IgD-negative memory B cell (primary cell): ENCODE data around the gene COA7. TPM values are rescaled to one million over a fixed set of nuclear protein-coding genes. Genes with fewer than 3 reads are reported as not detected.

Experiments
- H3K27ac Mint-ChIP-seq, 3 donors: one replicate each; pipeline ENCODE4 v1.8.0; 2020 to 2022; ENCODE audit warnings: mild to moderate bottlenecking in 3 of 3, mixed read lengths in 3 of 3, moderate library complexity in 1 of 3
- H3K27me3 Mint-ChIP-seq: one replicate; pipeline ENCODE4 v1.8.0; 2021; ENCODE audit warnings: mixed read lengths
- H3K36me3 Mint-ChIP-seq: one replicate; pipeline ENCODE4 v1.8.0; 2020; ENCODE audit warnings: mild to moderate bottlenecking, mixed read lengths
- H3K4me1 Mint-ChIP-seq, 3 donors: one replicate each; pipeline ENCODE4 v1.8.0; 2020 to 2022; ENCODE audit warnings: mixed read lengths in 3 of 3, mild to moderate bottlenecking in 1 of 3
- H3K4me3 Mint-ChIP-seq, 4 donors: one replicate each; pipeline ENCODE4 v1.8.0; 2020 to 2022; ENCODE audit warnings: mild to moderate bottlenecking in 4 of 4, mixed read lengths in 4 of 4, moderate library complexity in 3 of 4
- H3K9me3 Mint-ChIP-seq, 3 donors: one replicate each; pipeline ENCODE4 v1.8.0; 2020 to 2021; ENCODE audit warnings: mixed read lengths in 3 of 3, mild to moderate bottlenecking in 1 of 3
- polyA plus RNA-seq: library from polyadenylated mRNA; unstranded; fragments of 300-500 nt; fragmentation: Illumina TruSeq; gene quantifications from one replicate; pipeline ENCODE4 v1.2.3, GENCODE V29; 2021

COA7 gene
- polyA plus RNA-seq, 1 donor from 2014 or later: 7.2 TPM

GRCh38 chr1:52668711-52669110, 29.4 kb downstream of the COA7 start:
- peaks cover 4% of the 10 kb centered on the region for H3K36me3 Mint-ChIP-seq

DNA sequence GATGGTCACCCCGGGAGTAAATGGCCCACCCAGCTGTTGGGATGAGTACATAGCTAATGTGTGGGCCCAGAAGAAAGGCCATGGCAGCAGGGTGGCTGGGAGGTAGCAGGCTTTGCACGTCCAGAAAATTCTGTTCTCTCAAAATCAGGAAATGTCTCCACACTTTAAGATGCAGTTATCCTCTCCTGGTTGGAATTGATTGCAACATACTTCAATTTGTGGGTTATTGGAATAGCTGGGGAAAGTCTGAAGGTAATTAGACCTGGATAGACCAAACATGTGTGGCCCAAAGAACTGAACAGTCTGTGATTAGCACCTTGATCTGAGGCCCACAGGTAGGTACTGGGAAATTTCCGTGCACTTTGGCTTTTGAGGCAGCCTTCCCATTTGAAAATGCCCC, 30.2 kb downstream of the COA7 start:
- H3K27ac Mint-ChIP-seq: no peak overlapping the region
- peaks cover 4% of the 10 kb centered on the region for H3K36me3 Mint-ChIP-seq
- H3K4me1 Mint-ChIP-seq: peaks cover 0 to 10% (median 9%) of the 10 kb centered on the region in 3 donors
- no peak overlapping the region for H3K4me3 Mint-ChIP-seq
- H3K9me3 Mint-ChIP-seq: no peaks in the 10 kb centered on the region
- no peaks in the 10 kb centered on the region for H3K27me3 Mint-ChIP-seq

More at GRCh38 chr1:52668711-52669110, 29.4 kb downstream of the COA7 start:
- no peak overlapping the region for H3K4me3 Mint-ChIP-seq
- H3K4me1 Mint-ChIP-seq: peaks cover 0 to 9% (median 9%) of the 10 kb centered on the region in 3 donors
- peak overlapping the region in 1 of 3 donors; percentile 59 for H3K27ac Mint-ChIP-seq
- H3K27me3 Mint-ChIP-seq: no peaks in the 10 kb centered on the region
- no peaks in the 10 kb centered on the region for H3K9me3 Mint-ChIP-seq

GRCh38 chr1:52667290-52667689, 30.9 kb downstream of the COA7 start:
- peaks cover 4% of the 10 kb centered on the region for H3K36me3 Mint-ChIP-seq
- no peaks in the 10 kb centered on the region for H3K9me3 Mint-ChIP-seq
- H3K27me3 Mint-ChIP-seq: no peaks in the 10 kb centered on the region
- H3K27ac Mint-ChIP-seq: peak overlapping the region in 1 of 3 donors; percentile 59
- H3K4me3 Mint-ChIP-seq: peak overlapping the region in 1 of 4 donors; percentile 23
- H3K4me1 Mint-ChIP-seq: peaks cover 0 to 10% (median 9%) of the 10 kb centered on the region in 3 donors

- Mint-ChIP-seq H3K4me1 (peaks cover 0 to 14% (median 9%) of the 10 kb centered on the region in 3 donors), H3K9me3 (no peaks in the 10 kb centered on the region), H3K27ac (peak overlapping the region in 2 of 3 donors; percentile 45 to 67), H3K36me3 (peaks cover 4% of the 10 kb centered on the region), H3K4me3 (no peak overlapping the region), H3K27me3 (no peaks in the 10 kb centered on the region)
These were observed 32.9 kb downstream of the COA7 start for GRCh38 chr1:52665006-52665941.

GRCh38 chr1:52663716-52664115, 34.4 kb downstream of the COA7 start:
- Mint-ChIP-seq H3K36me3 (peaks cover 1% of the 10 kb centered on the region), H3K27ac (no peak overlapping the region), H3K4me3 (no peak overlapping the region), H3K4me1 (peaks cover 8 to 14% (median 13%) of the 10 kb centered on the region in 3 donors), H3K27me3 (no peaks in the 10 kb centered on the region), H3K9me3 (no peaks in the 10 kb centered on the region)

- Mint-ChIP-seq H3K36me3 (peaks cover 1% of the 10 kb centered on the region), H3K4me1 (peaks cover 8 to 14% (median 13%) of the 10 kb centered on the region in 3 donors), H3K27me3 (no peaks in the 10 kb centered on the region), H3K9me3 (no peaks in the 10 kb centered on the region), H3K27ac (peak overlapping the region in 1 of 3 donors; percentile 82), H3K4me3 (no peak overlapping the region)
These were observed 35.4 kb downstream of the COA7 start for GRCh38 chr1:52662645-52663313.

GRCh38 chr1:52660807-52661206, 37.3 kb downstream of the COA7 start:
- Mint-ChIP-seq H3K36me3 (peaks cover 8% of the 10 kb centered on the region), H3K27me3 (no peaks in the 10 kb centered on the region), H3K4me1 (peaks cover 7 to 15% (median 13%) of the 10 kb centered on the region in 3 donors), H3K9me3 (no peaks in the 10 kb centered on the region), H3K27ac (peak overlapping the region; percentile 45 to 77 (median 48)), H3K4me3 (no peak overlapping the region)

DNA sequence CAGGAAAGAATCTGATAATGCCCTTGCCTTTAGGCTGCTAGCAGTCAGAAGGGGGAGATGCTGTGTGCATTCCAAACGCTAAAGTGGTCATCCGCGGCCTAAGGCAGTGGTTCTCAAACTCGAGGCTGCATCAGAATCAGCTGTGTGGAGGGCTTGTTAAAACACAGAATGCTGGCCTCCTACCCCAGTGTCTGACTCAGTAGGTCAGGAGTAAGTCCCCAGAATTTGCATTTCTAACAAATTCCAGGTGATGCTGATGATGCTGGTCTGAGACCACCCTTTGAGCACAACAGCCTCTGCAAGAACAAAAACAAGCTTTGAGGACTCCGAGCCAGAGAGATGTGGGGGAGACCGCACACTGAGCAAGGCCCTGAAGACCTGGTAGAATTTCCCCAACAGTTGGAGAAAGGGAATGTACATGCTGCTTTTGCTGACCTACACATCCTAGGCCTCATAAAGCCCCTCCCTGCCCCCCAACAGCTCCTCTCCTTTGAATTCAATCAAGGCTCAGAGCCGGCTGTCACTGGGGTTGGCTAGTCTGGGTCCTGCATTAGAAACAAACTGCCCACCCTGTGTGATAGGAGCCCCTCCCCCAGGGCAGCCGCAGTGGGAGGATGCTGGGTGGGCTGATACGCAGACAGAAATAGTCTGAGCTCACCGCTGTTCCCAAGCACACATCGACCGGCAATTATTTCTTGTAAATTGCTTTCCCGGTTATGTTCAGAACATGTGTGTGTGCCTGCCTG, 38.1 kb downstream of the COA7 start:
- Mint-ChIP-seq H3K9me3 (no peaks in the 10 kb centered on the region), H3K27me3 (no peaks in the 10 kb centered on the region), H3K4me1 (peaks cover 9 to 18% (median 10%) of the 10 kb centered on the region in 3 donors), H3K27ac (peak overlapping the region in 2 of 3 donors; percentile 45 to 92), H3K36me3 (peaks cover 10% of the 10 kb centered on the region), H3K4me3 (no peak overlapping the region)

- Mint-ChIP-seq H3K4me3 (no peak overlapping the region), H3K27ac (peak overlapping the region in 2 of 3 donors; percentile 22 to 92), H3K27me3 (no peaks in the 10 kb centered on the region), H3K4me1 (peaks cover 8 to 19% (median 9%) of the 10 kb centered on the region in 3 donors), H3K36me3 (peaks cover 10% of the 10 kb centered on the region), H3K9me3 (no peaks in the 10 kb centered on the region)
These were observed 38.8 kb downstream of the COA7 start for GRCh38 chr1:52659356-52659755.

GRCh38 chr1:52658795-52659194, 39.4 kb downstream of the COA7 start:
- Mint-ChIP-seq H3K36me3 (peaks cover 10% of the 10 kb centered on the region), H3K27ac (peak overlapping the region in 2 of 3 donors; percentile 25 to 67), H3K4me1 (peaks cover 7 to 24% (median 11%) of the 10 kb centered on the region in 3 donors), H3K9me3 (no peaks in the 10 kb centered on the region), H3K4me3 (no peak overlapping the region), H3K27me3 (no peaks in the 10 kb centered on the region)

GRCh38 chr1:52657702-52658101, 40.4 kb downstream of the COA7 start:
- Mint-ChIP-seq H3K27ac (peak overlapping the region in 1 of 3 donors; percentile 67), H3K36me3 (peaks cover 10% of the 10 kb centered on the region), H3K4me1 (peaks cover 8 to 29% (median 11%) of the 10 kb centered on the region in 3 donors), H3K4me3 (no peak overlapping the region), H3K9me3 (no peaks in the 10 kb centered on the region), H3K27me3 (no peaks in the 10 kb centered on the region)

GRCh38 chr1:52654063-52654462, 44.1 kb downstream of the COA7 start:
- H3K9me3 Mint-ChIP-seq: no peaks in the 10 kb centered on the region
- peaks cover 13% of the 10 kb centered on the region for H3K36me3 Mint-ChIP-seq

DNA sequence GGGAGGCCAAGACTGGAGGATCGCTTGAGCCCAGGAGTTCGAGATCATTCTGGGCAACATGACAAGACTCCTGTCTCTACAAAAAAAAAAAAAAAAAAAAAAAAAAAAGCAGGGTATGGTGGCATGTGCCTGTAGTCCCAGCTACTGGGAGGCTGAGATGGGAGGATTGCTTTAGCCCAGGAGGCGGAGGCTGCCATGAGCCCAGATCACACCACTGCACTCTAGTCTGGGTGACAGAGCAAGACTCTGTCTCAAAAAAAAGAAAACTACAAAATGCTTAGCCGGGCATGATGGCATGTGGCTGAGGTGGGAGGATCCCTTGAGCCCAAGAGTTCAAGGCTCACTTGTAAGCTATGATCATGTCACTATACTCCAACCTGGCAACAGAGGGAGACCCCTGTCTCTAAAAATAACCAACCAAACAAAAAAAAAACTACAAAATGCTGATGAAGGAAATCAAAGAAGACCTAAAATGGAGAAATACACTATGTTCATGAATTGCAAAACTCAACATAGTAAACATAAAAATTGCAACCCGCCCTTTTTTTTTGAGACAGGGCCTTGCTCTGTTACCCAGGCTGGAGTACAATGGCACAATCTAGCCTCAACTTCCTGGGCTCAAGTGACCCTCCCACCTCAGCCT, 44.8 kb downstream of the COA7 start:
- H3K36me3 Mint-ChIP-seq: peaks cover 13% of the 10 kb centered on the region
- H3K4me3 Mint-ChIP-seq: no peak overlapping the region
- H3K27ac Mint-ChIP-seq: peak overlapping the region in 2 of 3 donors; percentile 35 to 74
- no peaks in the 10 kb centered on the region for H3K27me3 Mint-ChIP-seq
- H3K9me3 Mint-ChIP-seq: no peaks in the 10 kb centered on the region
- H3K4me1 Mint-ChIP-seq: peaks cover 4 to 30% (median 11%) of the 10 kb centered on the region in 3 donors

More at GRCh38 chr1:52654063-52654462, 44.1 kb downstream of the COA7 start:
- Mint-ChIP-seq H3K27ac (peak overlapping the region in 2 of 3 donors; percentile 50 to 90), H3K27me3 (no peaks in the 10 kb centered on the region), H3K4me1 (peaks cover 4 to 26% (median 9%) of the 10 kb centered on the region in 3 donors), H3K4me3 (no peak overlapping the region)

GRCh38 chr1:52651904-52652303, 46.2 kb downstream of the COA7 start:
- no peak overlapping the region for H3K4me3 Mint-ChIP-seq
- peaks cover 4 to 30% (median 12%) of the 10 kb centered on the region in 3 donors for H3K4me1 Mint-ChIP-seq
- H3K27ac Mint-ChIP-seq: peak overlapping the region in 2 of 3 donors; percentile 74 to 76
- no peaks in the 10 kb centered on the region for H3K27me3 Mint-ChIP-seq
- peaks cover 9% of the 10 kb centered on the region for H3K36me3 Mint-ChIP-seq
- no peaks in the 10 kb centered on the region for H3K9me3 Mint-ChIP-seq
